ENCODE results near the gene CDK14. TPM values are rescaled to one million over a fixed set of nuclear protein-coding genes. Genes with fewer than 3 reads are reported as not detected.

Gene CDK14
- total and polyA plus RNA-seq, 2 of the 8 experiments (the other 6 are each of a cell fraction or from before 2014, with no cell fraction given) = 5.5 to 47.3 TPM

- Histone ChIP-seq H3K79me2 (ENCODE audit: control insufficient read depth in 1 of 2, insufficient read depth in 2 of 2, low read length in 2 of 2) (peaks cover 0 to 10% of the 10 kb centered on the region in 2 experiments; a peak in 2 of 4 replicates), H3K27me3 (replicated peaks in 1 of 4; ENCODE audit: control insufficient read depth in 3 of 4, extremely low read depth in 1 of 4, insufficient read depth in 3 of 4, low read length in 3 of 4) (no peaks in the 10 kb centered on the region), H3K79me1 (ENCODE audit: low read depth, low read length) (peaks cover 2% of the 10 kb centered on the region), H3K9ac (replicated peaks in 1 of 4; ENCODE audit: extremely low read depth in 1 of 4, low read depth in 3 of 4, low read length in 3 of 4) (no peak overlapping the region), H3K4me3 (ENCODE audit: extremely low read depth in 1 of 4, insufficient read depth in 2 of 4, low read depth in 3 of 4, low read length in 4 of 4) (no peak overlapping the region), H3K36me3 (ENCODE audit: control insufficient read depth in 2 of 4, insufficient read depth in 4 of 4, low read length in 3 of 4) (no peaks in the 10 kb centered on the region), H4K20me1 (replicated peaks in 1 of 2; ENCODE audit: control insufficient read depth in 1 of 2, insufficient read depth in 2 of 2, low read length in 2 of 2) (peaks cover 0 to 1% of the 10 kb centered on the region in 2 experiments), H4K8ac (ENCODE audit: extremely low read depth, insufficient read depth, low read length) (no peak overlapping the region), H3K4me2 (ENCODE audit: insufficient read depth in 1 of 2, low read depth in 2 of 2, low read length in 2 of 2) (no peak overlapping the region), H2BK15ac (ENCODE audit: low read length) (no peak overlapping the region), H3K27ac (ENCODE audit: low read depth, low read length) (no peak overlapping the region), H3K23me2 (ENCODE audit: low read depth, low read length) (no peaks in the 10 kb centered on the region; the same call in 1 of the 2 replicates), H2BK20ac (ENCODE audit: low read length) (no peak overlapping the region), H4K5ac (ENCODE audit: insufficient read length, low read depth, low read length) (no peak overlapping the region), H3K4ac (replicated peaks; ENCODE audit: insufficient read length, low read depth, low read length) (no peak overlapping the region), H3K14ac (ENCODE audit: insufficient read length) (no peak overlapping the region), H2BK12ac (ENCODE audit: low read depth, low read length) (no peak overlapping the region), H3K23ac (ENCODE audit: insufficient read length) (no peak overlapping the region), H2BK5ac (ENCODE audit: low read depth, low read length) (no peak overlapping the region), H3K56ac (replicated peaks; ENCODE audit: insufficient read length, low read depth, low read length) (no peak overlapping the region), H3K18ac (ENCODE audit: extremely low read depth, low read length) (no peak overlapping the region), H4K91ac (replicated peaks; ENCODE audit: insufficient read length, low read length) (no peak overlapping the region), H2BK120ac (replicated peaks; ENCODE audit: low read depth, low read length) (no peak overlapping the region), H2AK5ac (ENCODE audit: low read depth, low read length) (no peak overlapping the region), H3K4me1 (replicated peaks in 1 of 4; ENCODE audit: control insufficient read depth in 3 of 4, insufficient read depth in 4 of 4, low read length in 3 of 4) (peaks cover 6 to 12% (median 10%) of the 10 kb centered on the region in 4 experiments; a peak in 6 of 7 replicates), H3K9me3 (ENCODE audit: insufficient read depth in 2 of 2, low read depth in 1 of 2, low read length in 1 of 2) (no peaks in the 10 kb centered on the region), H2AFZ (ENCODE audit: low read length) (no peak overlapping the region)
- DNase-seq (ENCODE audit: low read depth in 1 of 2, low spot score in 2 of 2) (no peak), FAIRE-seq (peak; percentile 7)
- WGBS, 2 experiments (ENCODE audit: extremely low coverage in 1 of 2, insufficient coverage in 1 of 2, insufficient read length in 1 of 2, insufficient replicate concordance in 2 of 2, low coverage in 1 of 2, low lambda C conversion rate in 2 of 2, missing lambda C conversion rate in 1 of 2) = 93% methylated on average over 4 of the region's 4 CpGs; no CpG with 5 or more reads in 1 of the 2 experiments
- ChIA-PET POLR2A (ENCODE audit: partially characterized antibody) (no interaction called here), CTCF (ENCODE audit: partially characterized antibody) (no interaction called here)
- TF ChIP-seq GTF2F1 (IDR thresholded peaks at IDR 0.05; ENCODE audit: borderline replicate concordance, low read depth, low read length) (no peak), SIX5 (IDR thresholded peaks at IDR 0.05; ENCODE audit: low read depth, low read length) (no peak)
Observed at GRCh38 chr7:90666186-90666585, 70.1 kb downstream of the CDK14 start.
